Measurements from ENCODE around the gene DOCK2. TPM values are rescaled to one million over a fixed set of nuclear protein-coding genes. Genes with fewer than 3 reads are reported as not detected.

Gene DOCK2
- total and polyA plus RNA-seq, 4 experiments from 2014 or later = 45.8 to 223 (median 162) TPM

DNA sequence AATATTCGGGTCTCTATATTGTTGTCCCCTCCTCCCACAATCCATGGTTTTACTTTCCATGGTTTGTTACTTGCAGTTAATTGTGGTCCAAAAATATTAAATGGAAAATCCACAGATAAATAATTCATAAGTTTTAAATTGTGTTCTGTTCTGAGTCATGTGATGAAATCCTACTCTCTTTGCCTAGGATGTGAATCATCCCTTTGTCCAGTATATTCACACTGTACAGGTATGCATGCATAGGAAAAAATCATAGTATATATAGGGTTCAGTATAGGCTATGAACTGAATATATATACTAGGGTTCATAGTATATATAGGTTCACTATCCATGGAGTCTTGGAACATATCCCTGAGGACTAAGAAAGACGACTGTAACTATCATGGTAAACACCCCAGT is 323.6 kb downstream of the DOCK2 start:
- H3K36me3 ChIP-seq (ENCODE audit: insufficient read depth, low read length) = no peaks in the 10 kb centered on the region
- Mint-ChIP-seq H3K9me3 (no peaks in the 10 kb centered on the region), H3K4me3 (no peak overlapping the region), H3K27me3 (no peaks in the 10 kb centered on the region), H3K36me3 (peaks cover 24 to 39% of the 10 kb centered on the region in 2 donors), H3K27ac (no peak overlapping the region), H3K4me1 (peaks cover 0 to 12% (median 5%) of the 10 kb centered on the region in 4 donors)
- H3K4me3 ChIP-seq (ENCODE audit: low read length in 2 of 2) = no peak overlapping the region
- ChIA-PET POLR2A (ENCODE audit: partially characterized antibody) (no interaction called here), CTCF (ENCODE audit: partially characterized antibody) (no interaction called here)
- H3K27me3 ChIP-seq (ENCODE audit: insufficient read depth, low read length) = no peaks in the 10 kb centered on the region
- H3K27ac ChIP-seq (ENCODE audit: low read depth, low read length) = no peak overlapping the region
- no peaks in the 10 kb centered on the region for H3K9me3 ChIP-seq (ENCODE audit: control insufficient read depth in 1 of 2, low read length in 2 of 2)
- intact Hi-C loops (cut with micrococcal nuclease) = no loop called here
- H3K4me1 ChIP-seq (ENCODE audit: insufficient read depth, low read length) = no peaks in the 10 kb centered on the region
- no peak for DNase-seq

DNA sequence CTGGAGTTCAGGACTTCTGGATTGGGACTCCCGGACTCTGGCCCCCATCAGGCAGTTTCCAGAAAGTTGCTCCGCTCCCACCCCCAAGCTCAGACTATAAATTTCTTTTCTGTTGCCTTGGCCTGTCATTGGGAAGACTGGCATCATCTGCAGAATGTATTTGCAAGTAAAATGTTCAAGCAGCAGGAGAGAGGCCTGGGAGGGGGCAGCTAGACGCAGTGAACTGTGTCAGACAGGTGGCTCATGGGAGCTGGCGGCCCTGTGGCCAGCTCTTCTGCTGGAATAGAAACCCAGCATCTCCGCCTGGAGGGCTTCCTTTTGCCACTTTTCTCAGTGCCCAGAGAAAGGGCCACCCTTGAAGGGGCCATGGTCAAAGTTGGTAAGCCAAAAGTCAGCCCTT is 327.2 kb downstream of the DOCK2 start:
- ChIA-PET CTCF (ENCODE audit: partially characterized antibody) (interaction anchor here (1.3 kb wide), 1 partner anchor 9 kb away, joined by 4 read pairs; no protein-coding TSS in a partner anchor), POLR2A (ENCODE audit: partially characterized antibody) (no interaction called here)
- no peak for DNase-seq
- intact Hi-C loops (cut with micrococcal nuclease) = no loop called here
- Mint-ChIP-seq H3K4me3 (no peak overlapping the region), H3K36me3 (peaks cover 30 to 49% of the 10 kb centered on the region in 2 donors), H3K27ac (no peak overlapping the region), H3K27me3 (no peaks in the 10 kb centered on the region), H3K9me3 (no peaks in the 10 kb centered on the region), H3K4me1 (peaks cover 4 to 21% (median 11%) of the 10 kb centered on the region in 4 donors)
- Histone ChIP-seq H3K9me3 (ENCODE audit: control insufficient read depth in 1 of 2, low read length in 2 of 2) (no peaks in the 10 kb centered on the region), H3K36me3 (ENCODE audit: insufficient read depth, low read length) (no peaks in the 10 kb centered on the region), H3K27ac (ENCODE audit: low read depth, low read length) (no peak overlapping the region), H3K4me1 (ENCODE audit: insufficient read depth, low read length) (no peaks in the 10 kb centered on the region), H3K4me3 (ENCODE audit: low read length in 2 of 2) (no peak overlapping the region), H3K27me3 (ENCODE audit: insufficient read depth, low read length) (no peaks in the 10 kb centered on the region)

GRCh38 chr5:169970339-169970738 is 333.3 kb downstream of the DOCK2 start:
- intact Hi-C loops (cut with micrococcal nuclease) = no loop called here
- H3K4me1 ChIP-seq (ENCODE audit: insufficient read depth, low read length) = no peaks in the 10 kb centered on the region
- H3K36me3 Mint-ChIP-seq = peaks cover 27 to 31% of the 10 kb centered on the region in 2 donors

GRCh38 chr5:169970911-169971765 is 334.1 kb downstream of the DOCK2 start:
- Histone ChIP-seq H3K4me3 (ENCODE audit: low read length in 2 of 2) (no peak overlapping the region), H3K27me3 (ENCODE audit: insufficient read depth, low read length) (no peaks in the 10 kb centered on the region), H3K27ac (ENCODE audit: low read depth, low read length) (no peak overlapping the region), H3K9me3 (ENCODE audit: control insufficient read depth in 1 of 2, low read length in 2 of 2) (no peaks in the 10 kb centered on the region), H3K36me3 (ENCODE audit: insufficient read depth, low read length) (no peaks in the 10 kb centered on the region), H3K4me1 (ENCODE audit: insufficient read depth, low read length) (no peaks in the 10 kb centered on the region)
- CTCF ChIA-PET (ENCODE audit: partially characterized antibody) = no interaction called here
- Mint-ChIP-seq H3K36me3 (peaks cover 27 to 34% of the 10 kb centered on the region in 2 donors), H3K9me3 (no peaks in the 10 kb centered on the region), H3K4me3 (no peak overlapping the region), H3K4me1 (peaks cover 8 to 11% (median 10%) of the 10 kb centered on the region in 4 donors), H3K27me3 (no peaks in the 10 kb centered on the region), H3K27ac (peak overlapping the region in 6 of 7 donors; percentile 20 to 77 (median 38))
- DNase-seq = no peak
- intact Hi-C loops (cut with micrococcal nuclease) = no loop called here
- POLR2A ChIA-PET (ENCODE audit: partially characterized antibody) = interaction anchor here (0.7 kb wide), 1 partner anchor 76 kb away, joined by 3 read pairs; no protein-coding TSS in a partner anchor

More at GRCh38 chr5:169970339-169970738, 333.3 kb downstream of the DOCK2 start:
- Mint-ChIP-seq H3K9me3 (no peaks in the 10 kb centered on the region), H3K4me1 (peaks cover 8 to 11% (median 10%) of the 10 kb centered on the region in 4 donors), H3K4me3 (no peak overlapping the region), H3K27ac (peak overlapping the region in 1 of 7 donors; percentile 5), H3K27me3 (no peaks in the 10 kb centered on the region)
- no peaks in the 10 kb centered on the region for H3K27me3 ChIP-seq (ENCODE audit: insufficient read depth, low read length)
- no peaks in the 10 kb centered on the region for H3K36me3 ChIP-seq (ENCODE audit: insufficient read depth, low read length)
- CTCF ChIA-PET (ENCODE audit: partially characterized antibody) = no interaction called here
- H3K4me3 ChIP-seq (ENCODE audit: low read length in 2 of 2) = no peak overlapping the region
- no peak for DNase-seq
- POLR2A ChIA-PET (ENCODE audit: partially characterized antibody) = no interaction called here
- H3K9me3 ChIP-seq (ENCODE audit: control insufficient read depth in 1 of 2, low read length in 2 of 2) = no peaks in the 10 kb centered on the region
- H3K27ac ChIP-seq (ENCODE audit: low read depth, low read length) = no peak overlapping the region

DNA sequence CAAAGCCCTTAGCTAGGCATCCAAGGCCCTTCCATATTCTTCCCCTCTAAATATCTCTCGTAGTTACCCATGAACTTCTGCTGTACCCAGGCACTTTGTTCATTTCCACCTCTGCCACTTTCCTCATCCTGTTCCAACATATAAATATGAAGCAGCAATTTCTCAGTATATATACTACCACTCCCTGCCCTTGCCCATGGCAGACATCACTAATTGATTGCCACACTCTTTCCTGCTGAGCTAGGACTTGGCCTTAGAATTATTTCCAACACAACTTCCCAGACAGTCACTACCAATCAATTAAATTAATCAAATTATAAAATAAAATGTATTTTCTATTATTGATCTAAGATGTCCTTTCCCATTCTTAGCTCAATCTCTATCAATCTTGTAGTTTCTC is 334.7 kb downstream of the DOCK2 start:
- Histone ChIP-seq H3K9me3 (ENCODE audit: control insufficient read depth in 1 of 2, low read length in 2 of 2) (no peaks in the 10 kb centered on the region), H3K27ac (ENCODE audit: low read depth, low read length) (no peak overlapping the region), H3K36me3 (ENCODE audit: insufficient read depth, low read length) (no peaks in the 10 kb centered on the region), H3K4me1 (ENCODE audit: insufficient read depth, low read length) (no peaks in the 10 kb centered on the region), H3K27me3 (ENCODE audit: insufficient read depth, low read length) (no peaks in the 10 kb centered on the region), H3K4me3 (ENCODE audit: low read length in 2 of 2) (no peak overlapping the region)
- no peaks in the 10 kb centered on the region for H3K27me3 Mint-ChIP-seq
- CTCF ChIA-PET (ENCODE audit: partially characterized antibody) = no interaction called here
- H3K4me1 Mint-ChIP-seq = peaks cover 8 to 11% (median 10%) of the 10 kb centered on the region in 4 donors
- POLR2A ChIA-PET (ENCODE audit: partially characterized antibody) = interaction anchor here (0.7 kb wide), 1 partner anchor 76 kb away, joined by 3 read pairs; no protein-coding TSS in a partner anchor
- peaks cover 25 to 34% of the 10 kb centered on the region in 2 donors for H3K36me3 Mint-ChIP-seq
- no peaks in the 10 kb centered on the region for H3K9me3 Mint-ChIP-seq
- H3K27ac Mint-ChIP-seq = peak overlapping the region in 1 of 7 donors; percentile 10
- intact Hi-C loops (cut with micrococcal nuclease) = no loop called here
- no peak for DNase-seq
- no peak overlapping the region for H3K4me3 Mint-ChIP-seq

DNA sequence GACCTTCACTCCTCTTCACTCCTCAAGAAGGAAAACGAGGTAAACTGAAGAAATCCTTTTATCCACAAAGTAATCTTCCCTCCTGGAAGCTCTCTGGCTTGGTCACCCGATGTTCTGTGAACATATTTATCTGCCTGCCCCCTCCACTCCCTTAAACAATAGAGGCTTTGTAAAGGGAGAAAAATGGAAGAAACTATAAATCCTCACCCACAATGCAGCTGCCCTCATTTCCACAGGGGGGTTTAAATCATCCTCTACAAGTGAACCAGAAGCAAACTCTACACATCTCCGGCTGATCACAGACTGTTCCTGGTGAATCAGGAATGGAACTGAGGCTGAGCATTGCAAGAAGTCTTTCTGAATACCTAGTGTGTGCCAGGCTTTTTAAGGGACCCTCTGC is 336.0 kb downstream of the DOCK2 start:
- Mint-ChIP-seq H3K4me3 (no peak overlapping the region), H3K36me3 (peaks cover 12 to 29% of the 10 kb centered on the region in 2 donors), H3K4me1 (peaks cover 4 to 11% (median 6%) of the 10 kb centered on the region in 4 donors), H3K9me3 (no peaks in the 10 kb centered on the region), H3K27ac (peak overlapping the region in 3 of 7 donors; percentile 15 to 76 (median 64)), H3K27me3 (no peaks in the 10 kb centered on the region)
- ChIA-PET CTCF (ENCODE audit: partially characterized antibody) (no interaction called here), POLR2A (ENCODE audit: partially characterized antibody) (no interaction called here)
- Histone ChIP-seq H3K9me3 (ENCODE audit: control insufficient read depth in 1 of 2, low read length in 2 of 2) (no peaks in the 10 kb centered on the region), H3K27me3 (ENCODE audit: insufficient read depth, low read length) (no peaks in the 10 kb centered on the region), H3K36me3 (ENCODE audit: insufficient read depth, low read length) (no peaks in the 10 kb centered on the region), H3K27ac (ENCODE audit: low read depth, low read length) (no peak overlapping the region), H3K4me3 (ENCODE audit: low read length in 2 of 2) (no peak overlapping the region), H3K4me1 (ENCODE audit: insufficient read depth, low read length) (no peaks in the 10 kb centered on the region)
- DNase-seq = no peak
- intact Hi-C loops (cut with micrococcal nuclease) = no loop called here

GRCh38 chr5:169974121-169974770 is 337.2 kb downstream of the DOCK2 start:
- H3K27ac ChIP-seq (ENCODE audit: low read depth, low read length) = no peak overlapping the region
- no peaks in the 10 kb centered on the region for H3K9me3 ChIP-seq (ENCODE audit: control insufficient read depth in 1 of 2, low read length in 2 of 2)
- no peaks in the 10 kb centered on the region for H3K9me3 Mint-ChIP-seq
- intact Hi-C loops (cut with micrococcal nuclease) = no loop called here
- H3K27me3 Mint-ChIP-seq = no peaks in the 10 kb centered on the region
- peak overlapping the region in 1 of 7 donors; percentile 14 for H3K27ac Mint-ChIP-seq
- no peaks in the 10 kb centered on the region for H3K27me3 ChIP-seq (ENCODE audit: insufficient read depth, low read length)
- no peak for DNase-seq
- POLR2A ChIA-PET (ENCODE audit: partially characterized antibody) = no interaction called here
- H3K36me3 ChIP-seq (ENCODE audit: insufficient read depth, low read length) = no peaks in the 10 kb centered on the region
- peaks cover 12 to 29% of the 10 kb centered on the region in 2 donors for H3K36me3 Mint-ChIP-seq
- H3K4me1 Mint-ChIP-seq = peaks cover 2 to 8% (median 5%) of the 10 kb centered on the region in 4 donors
- no peak overlapping the region for H3K4me3 Mint-ChIP-seq
- CTCF ChIA-PET (ENCODE audit: partially characterized antibody) = no interaction called here
- H3K4me3 ChIP-seq (ENCODE audit: low read length in 2 of 2) = no peak overlapping the region
- no peaks in the 10 kb centered on the region for H3K4me1 ChIP-seq (ENCODE audit: insufficient read depth, low read length)

Measured in CD4-positive, alpha-beta memory T cell (primary cell).